ENCODE results near the gene GABRB1.

The GABRB1 gene

DNA sequence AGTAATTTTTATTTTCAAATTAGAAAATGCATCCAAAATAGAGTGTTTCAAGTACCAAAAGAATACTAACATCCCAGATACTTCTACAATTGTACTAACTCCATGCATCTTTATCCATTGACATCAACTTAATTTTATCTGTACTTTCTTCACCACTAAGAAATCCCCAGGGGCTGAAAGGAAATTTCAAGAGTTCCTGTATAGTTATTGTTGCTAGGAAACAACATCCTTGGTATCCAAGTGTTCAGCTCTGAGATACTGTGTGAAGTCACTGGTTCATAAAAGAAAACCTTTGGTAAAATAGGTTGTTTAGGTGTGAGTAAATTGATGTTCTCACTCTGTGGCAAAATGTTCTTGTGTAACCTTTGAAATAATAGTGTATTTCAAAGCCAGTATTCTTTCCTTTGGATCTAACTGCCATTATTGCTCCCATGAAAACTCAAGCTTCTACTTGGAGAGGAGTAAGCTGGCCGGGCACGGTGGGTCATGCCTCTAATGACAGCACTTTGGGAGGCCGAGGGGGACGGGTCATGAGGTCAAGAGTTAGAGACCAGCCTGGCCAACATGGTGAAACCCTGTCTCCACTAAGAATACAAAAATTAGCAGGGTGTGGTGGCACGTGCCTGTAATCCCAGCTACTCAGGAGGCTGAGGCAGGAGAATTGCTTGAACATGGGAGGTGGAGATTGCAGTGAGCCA is 359.2 kb downstream of the GABRB1 start:
- no peak for DNase-seq
- no peak overlapping the region for H3K9ac ChIP-seq (ENCODE audit: low read length)
- no peak overlapping the region for H3K23ac ChIP-seq (ENCODE audit: low read length)
- no peak overlapping the region for H4K12ac ChIP-seq (ENCODE audit: low read depth, low read length)
- no peak overlapping the region for H4K8ac ChIP-seq (ENCODE audit: low read depth, low read length)
- H2AK5ac ChIP-seq (ENCODE audit: low read length) = no peak overlapping the region
- H3K18ac ChIP-seq (ENCODE audit: low read length) = no peak overlapping the region
- no peak overlapping the region for H3K4me3 ChIP-seq (ENCODE audit: low read depth, low read length)
- H3K36me3 ChIP-seq (ENCODE audit: control insufficient read depth in 1 of 2, insufficient read depth in 2 of 2, low read length in 2 of 2) = no peaks in the 10 kb centered on the region
- H3K9me3 ChIP-seq (ENCODE audit: insufficient read depth, low read depth, low read length) = no peaks in the 10 kb centered on the region
- no peak overlapping the region for H3K4ac ChIP-seq (ENCODE audit: low read depth, low read length)
- WGBS (ENCODE audit: extremely low coverage, insufficient coverage, insufficient read length) = no CpG with 5 or more reads among the region's 5 CpGs
- no peak overlapping the region for H2BK5ac ChIP-seq (ENCODE audit: low read depth, low read length, poor library complexity)
- no peaks in the 10 kb centered on the region for H3K4me1 ChIP-seq (ENCODE audit: control insufficient read depth in 1 of 2, insufficient read depth in 2 of 2, low read length in 2 of 2)
- no peaks in the 10 kb centered on the region for H3K27me3 ChIP-seq (ENCODE audit: insufficient read depth, low read length)
- H2BK12ac ChIP-seq (ENCODE audit: low read length) = no peak overlapping the region
- no peak overlapping the region for H3K27ac ChIP-seq (ENCODE audit: low read depth, low read length)
- H2AFZ ChIP-seq (ENCODE audit: insufficient read depth, low read length, poor library complexity) = no peak overlapping the region
- no peak overlapping the region for H4K91ac ChIP-seq (ENCODE audit: low read depth, low read length)
- H3K79me1 ChIP-seq (ENCODE audit: low read length) = no peaks in the 10 kb centered on the region
- H2BK120ac ChIP-seq (ENCODE audit: insufficient read depth, low read length, poor library complexity) = no peak overlapping the region
- H3K4me2 ChIP-seq (ENCODE audit: low read length) = no peak overlapping the region
- no peak overlapping the region for H3K14ac ChIP-seq (ENCODE audit: low read length)
- no peaks in the 10 kb centered on the region for H3K79me2 ChIP-seq (ENCODE audit: control insufficient read depth, insufficient read depth, low read length, poor library complexity)

DNA sequence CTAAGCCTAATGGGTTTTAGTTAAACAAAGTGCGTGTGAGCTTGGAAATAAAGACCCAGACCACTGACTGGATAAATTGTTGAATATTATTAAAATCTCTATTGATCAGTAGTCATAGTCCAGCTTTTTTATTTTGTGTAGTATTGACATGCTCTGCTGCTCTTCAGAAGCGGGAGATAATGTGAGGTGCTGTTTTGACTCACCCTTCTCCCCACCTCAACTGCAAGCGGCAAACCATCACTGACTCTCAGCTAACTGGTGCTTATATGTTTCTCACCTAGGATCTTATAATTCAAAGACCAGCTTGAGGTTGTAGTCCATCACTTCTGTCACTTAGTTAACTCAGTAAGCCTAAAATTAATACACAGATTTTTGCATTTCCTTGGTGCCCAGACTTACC is 359.9 kb downstream of the GABRB1 start:
- no peak overlapping the region for H2AFZ ChIP-seq (ENCODE audit: insufficient read depth, low read length, poor library complexity)
- no peak overlapping the region for H4K8ac ChIP-seq (ENCODE audit: low read depth, low read length)
- H3K27me3 ChIP-seq (ENCODE audit: insufficient read depth, low read length) = no peaks in the 10 kb centered on the region
- H2BK5ac ChIP-seq (ENCODE audit: low read depth, low read length, poor library complexity) = no peak overlapping the region
- H3K4me3 ChIP-seq (ENCODE audit: low read depth, low read length) = no peak overlapping the region
- no peak overlapping the region for H3K4ac ChIP-seq (ENCODE audit: low read depth, low read length)
- H2BK12ac ChIP-seq (ENCODE audit: low read length) = no peak overlapping the region
- H3K27ac ChIP-seq (ENCODE audit: low read depth, low read length) = no peak overlapping the region
- H3K79me2 ChIP-seq (ENCODE audit: control insufficient read depth, insufficient read depth, low read length, poor library complexity) = no peaks in the 10 kb centered on the region
- no peaks in the 10 kb centered on the region for H3K36me3 ChIP-seq (ENCODE audit: control insufficient read depth in 1 of 2, insufficient read depth in 2 of 2, low read length in 2 of 2)
- no peak overlapping the region for H2AK5ac ChIP-seq (ENCODE audit: low read length)
- H3K14ac ChIP-seq (ENCODE audit: low read length) = no peak overlapping the region
- H3K9me3 ChIP-seq (ENCODE audit: insufficient read depth, low read depth, low read length) = no peaks in the 10 kb centered on the region
- DNase-seq = no peak
- H3K18ac ChIP-seq (ENCODE audit: low read length) = no peak overlapping the region
- H4K12ac ChIP-seq (ENCODE audit: low read depth, low read length) = no peak overlapping the region
- no peak overlapping the region for H2BK120ac ChIP-seq (ENCODE audit: insufficient read depth, low read length, poor library complexity)
- no peak overlapping the region for H3K23ac ChIP-seq (ENCODE audit: low read length)
- no peak overlapping the region for H3K4me2 ChIP-seq (ENCODE audit: low read length)
- no peaks in the 10 kb centered on the region for H3K4me1 ChIP-seq (ENCODE audit: control insufficient read depth in 1 of 2, insufficient read depth in 2 of 2, low read length in 2 of 2)
- no peaks in the 10 kb centered on the region for H3K79me1 ChIP-seq (ENCODE audit: low read length)
- no peak overlapping the region for H4K91ac ChIP-seq (ENCODE audit: low read depth, low read length)
- no CpG with 5 or more reads among the region's 3 CpGs for WGBS (ENCODE audit: extremely low coverage, insufficient coverage, insufficient read length)
- no peak overlapping the region for H3K9ac ChIP-seq (ENCODE audit: low read length)

DNA sequence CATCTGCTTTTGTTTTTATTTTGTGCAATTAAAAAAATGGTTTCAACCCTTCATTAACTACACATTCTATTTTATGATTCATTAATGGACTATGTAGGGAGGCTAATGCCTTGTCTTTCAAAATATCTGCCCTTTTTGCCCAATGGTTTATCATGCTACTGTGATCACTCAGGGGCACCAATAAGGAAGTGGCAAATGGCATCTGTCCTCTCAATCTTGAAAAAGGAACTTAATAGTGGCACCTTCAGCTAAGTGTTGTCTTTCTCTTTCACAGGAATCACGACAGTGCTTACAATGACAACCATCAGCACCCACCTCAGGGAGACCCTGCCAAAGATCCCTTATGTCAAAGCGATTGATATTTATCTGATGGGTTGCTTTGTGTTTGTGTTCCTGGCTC is 375.0 kb downstream of the GABRB1 start:
- Histone ChIP-seq H3K4ac (ENCODE audit: low read depth, low read length) (no peak overlapping the region), H3K79me1 (ENCODE audit: low read length) (no peaks in the 10 kb centered on the region), H2BK120ac (ENCODE audit: insufficient read depth, low read length, poor library complexity) (no peak overlapping the region), H3K79me2 (ENCODE audit: control insufficient read depth, insufficient read depth, low read length, poor library complexity) (no peaks in the 10 kb centered on the region), H3K9me3 (ENCODE audit: insufficient read depth, low read depth, low read length) (no peaks in the 10 kb centered on the region), H3K23ac (ENCODE audit: low read length) (no peak overlapping the region), H3K4me1 (ENCODE audit: control insufficient read depth in 1 of 2, insufficient read depth in 2 of 2, low read length in 2 of 2) (no peaks in the 10 kb centered on the region), H3K18ac (ENCODE audit: low read length) (no peak overlapping the region), H4K8ac (ENCODE audit: low read depth, low read length) (no peak overlapping the region), H4K91ac (ENCODE audit: low read depth, low read length) (no peak overlapping the region), H3K36me3 (ENCODE audit: control insufficient read depth in 1 of 2, insufficient read depth in 2 of 2, low read length in 2 of 2) (no peaks in the 10 kb centered on the region), H3K27ac (ENCODE audit: low read depth, low read length) (no peak overlapping the region), H3K27me3 (ENCODE audit: insufficient read depth, low read length) (no peaks in the 10 kb centered on the region), H2AFZ (ENCODE audit: insufficient read depth, low read length, poor library complexity) (no peak overlapping the region), H4K12ac (ENCODE audit: low read depth, low read length) (no peak overlapping the region), H3K14ac (ENCODE audit: low read length) (no peak overlapping the region), H3K4me3 (ENCODE audit: low read depth, low read length) (no peak overlapping the region), H2AK5ac (ENCODE audit: low read length) (no peak overlapping the region), H2BK12ac (ENCODE audit: low read length) (no peak overlapping the region), H3K9ac (ENCODE audit: low read length) (no peak overlapping the region), H2BK5ac (ENCODE audit: low read depth, low read length, poor library complexity) (no peak overlapping the region), H3K4me2 (ENCODE audit: low read length) (no peak overlapping the region)
- DNase-seq = no peak
- no CpG with 5 or more reads among the region's 2 CpGs for WGBS (ENCODE audit: extremely low coverage, insufficient coverage, insufficient read length)

DNA sequence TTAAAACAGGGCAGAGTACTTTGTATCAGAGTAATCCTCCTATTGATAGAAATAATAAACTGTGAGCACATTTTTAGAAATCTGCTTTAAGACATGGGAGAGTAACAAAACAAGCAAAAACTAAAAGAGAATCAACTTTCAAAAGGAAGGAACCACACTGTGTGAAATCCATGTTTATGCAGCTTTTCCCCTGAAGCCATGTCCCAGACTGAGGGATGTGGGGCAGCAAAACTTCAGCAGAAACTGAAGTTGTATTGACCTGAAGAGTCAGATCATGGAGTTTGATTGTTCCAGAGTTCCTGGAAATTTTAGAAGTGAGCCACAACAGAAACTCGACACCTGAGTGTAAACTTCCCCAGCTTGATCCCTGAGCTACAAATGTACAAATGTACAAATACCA is 378.9 kb downstream of the GABRB1 start:
- Histone ChIP-seq H3K79me2 (ENCODE audit: control insufficient read depth, insufficient read depth, low read length, poor library complexity) (no peaks in the 10 kb centered on the region), H3K27me3 (ENCODE audit: insufficient read depth, low read length) (no peaks in the 10 kb centered on the region), H2AK5ac (ENCODE audit: low read length) (no peak overlapping the region), H3K9me3 (ENCODE audit: insufficient read depth, low read depth, low read length) (no peaks in the 10 kb centered on the region), H3K27ac (ENCODE audit: low read depth, low read length) (no peak overlapping the region), H3K4me3 (ENCODE audit: low read depth, low read length) (no peak overlapping the region), H3K4me2 (ENCODE audit: low read length) (no peak overlapping the region), H3K14ac (ENCODE audit: low read length) (no peak overlapping the region), H2BK5ac (ENCODE audit: low read depth, low read length, poor library complexity) (no peak overlapping the region), H4K8ac (ENCODE audit: low read depth, low read length) (no peak overlapping the region), H3K36me3 (ENCODE audit: control insufficient read depth in 1 of 2, insufficient read depth in 2 of 2, low read length in 2 of 2) (no peaks in the 10 kb centered on the region), H3K79me1 (ENCODE audit: low read length) (no peaks in the 10 kb centered on the region), H3K9ac (ENCODE audit: low read length) (no peak overlapping the region), H3K4ac (ENCODE audit: low read depth, low read length) (no peak overlapping the region), H4K91ac (ENCODE audit: low read depth, low read length) (no peak overlapping the region), H4K12ac (ENCODE audit: low read depth, low read length) (no peak overlapping the region), H2BK120ac (ENCODE audit: insufficient read depth, low read length, poor library complexity) (no peak overlapping the region), H2BK12ac (ENCODE audit: low read length) (no peak overlapping the region), H3K23ac (ENCODE audit: low read length) (no peak overlapping the region), H3K4me1 (ENCODE audit: control insufficient read depth in 1 of 2, insufficient read depth in 2 of 2, low read length in 2 of 2) (no peaks in the 10 kb centered on the region), H3K18ac (ENCODE audit: low read length) (no peak overlapping the region), H2AFZ (ENCODE audit: insufficient read depth, low read length, poor library complexity) (no peak overlapping the region)
- no peak for DNase-seq
- no CpG with 5 or more reads among the region's 1 CpG for WGBS (ENCODE audit: extremely low coverage, insufficient coverage, insufficient read length)
